ENCODE data around the gene CNIH3.

DNA sequence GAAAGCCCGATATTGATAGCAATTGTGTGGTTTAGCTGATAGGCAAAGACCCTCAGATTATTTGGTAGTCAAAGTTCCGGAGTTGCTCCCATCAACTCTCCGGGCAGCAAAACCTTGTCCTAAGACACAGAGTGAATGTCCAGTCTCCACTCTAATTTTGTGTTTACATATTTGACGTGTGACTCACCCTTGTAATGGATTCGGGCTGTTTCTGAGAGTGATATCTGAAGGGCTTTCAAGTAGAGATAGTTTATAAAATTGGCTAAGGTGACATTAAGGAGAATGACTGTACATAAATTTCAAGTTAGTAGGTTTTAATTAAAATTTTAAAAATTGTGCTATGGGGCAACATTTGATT is 154.2 kb downstream of the CNIH3 start:
- TF ChIP-seq, protein P1, sequence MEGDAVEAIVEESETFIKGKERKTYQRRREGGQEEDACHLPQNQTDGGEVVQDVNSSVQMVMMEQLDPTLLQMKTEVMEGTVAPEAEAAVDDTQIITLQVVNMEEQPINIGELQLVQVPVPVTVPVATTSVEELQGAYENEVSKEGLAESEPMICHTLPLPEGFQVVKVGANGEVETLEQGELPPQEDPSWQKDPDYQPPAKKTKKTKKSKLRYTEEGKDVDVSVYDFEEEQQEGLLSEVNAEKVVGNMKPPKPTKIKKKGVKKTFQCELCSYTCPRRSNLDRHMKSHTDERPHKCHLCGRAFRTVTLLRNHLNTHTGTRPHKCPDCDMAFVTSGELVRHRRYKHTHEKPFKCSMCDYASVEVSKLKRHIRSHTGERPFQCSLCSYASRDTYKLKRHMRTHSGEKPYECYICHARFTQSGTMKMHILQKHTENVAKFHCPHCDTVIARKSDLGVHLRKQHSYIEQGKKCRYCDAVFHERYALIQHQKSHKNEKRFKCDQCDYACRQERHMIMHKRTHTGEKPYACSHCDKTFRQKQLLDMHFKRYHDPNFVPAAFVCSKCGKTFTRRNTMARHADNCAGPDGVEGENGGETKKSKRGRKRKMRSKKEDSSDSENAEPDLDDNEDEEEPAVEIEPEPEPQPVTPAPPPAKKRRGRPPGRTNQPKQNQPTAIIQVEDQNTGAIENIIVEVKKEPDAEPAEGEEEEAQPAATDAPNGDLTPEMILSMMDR (optimal IDR thresholded peaks at IDR 0.05 in 1 of 3, IDR thresholded peaks at IDR 0.05 in 1 of 3, conservative IDR thresholded peaks at IDR 0.05 in 1 of 3; ENCODE audit: extremely low read depth in 1 of 3, insufficient read depth in 2 of 3, low read length in 3 of 3): no peak
- TF ChIP-seq EZH2 (IDR thresholded peaks at IDR 0.05; ENCODE audit: low read length): no peak

Measured in keratinocyte (primary cell).